ENCODE results near the gene RNF182.
"Not testable (repeated sequence)": the region's sequence is repeated elsewhere in the genome, so short reads cannot be mapped to it uniquely, and the experiment has no call there.

Gene RNF182

GRCh38 chr6:13924949-13925881 lies at the start of gene RNF182:
Gene RNF182 (plus strand): TSS chr6:13924952. CDS start chr6:13977120, 52,168 bp downstream.
- DNase-seq (ENCODE audit: low read depth) = no peak

DNA sequence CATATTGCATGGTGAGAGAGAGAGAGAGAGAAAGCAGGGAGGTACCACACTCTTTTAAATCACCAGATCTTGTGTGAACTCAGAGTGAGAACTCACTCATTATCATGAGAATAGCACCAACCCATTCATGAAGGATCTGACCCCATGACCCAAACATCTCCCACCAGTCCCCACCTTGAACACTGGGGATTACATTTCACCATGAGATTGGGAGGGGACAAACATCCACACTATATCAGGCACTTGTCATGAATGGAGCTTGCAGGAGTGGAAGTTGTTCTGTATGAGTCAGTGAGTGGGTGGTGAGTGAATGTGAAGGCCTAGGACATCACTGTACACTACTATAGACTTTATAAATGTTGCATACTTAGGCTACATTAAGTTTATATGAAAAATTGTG lies 47.7 kb upstream of the RNF182 start:
- no peak for DNase-seq (ENCODE audit: low read depth)

GRCh38 chr6:13880061-13880663 lies 44.6 kb upstream of the RNF182 start:
- not testable (repeated sequence) for DNase-seq (ENCODE audit: low read depth)

DNA sequence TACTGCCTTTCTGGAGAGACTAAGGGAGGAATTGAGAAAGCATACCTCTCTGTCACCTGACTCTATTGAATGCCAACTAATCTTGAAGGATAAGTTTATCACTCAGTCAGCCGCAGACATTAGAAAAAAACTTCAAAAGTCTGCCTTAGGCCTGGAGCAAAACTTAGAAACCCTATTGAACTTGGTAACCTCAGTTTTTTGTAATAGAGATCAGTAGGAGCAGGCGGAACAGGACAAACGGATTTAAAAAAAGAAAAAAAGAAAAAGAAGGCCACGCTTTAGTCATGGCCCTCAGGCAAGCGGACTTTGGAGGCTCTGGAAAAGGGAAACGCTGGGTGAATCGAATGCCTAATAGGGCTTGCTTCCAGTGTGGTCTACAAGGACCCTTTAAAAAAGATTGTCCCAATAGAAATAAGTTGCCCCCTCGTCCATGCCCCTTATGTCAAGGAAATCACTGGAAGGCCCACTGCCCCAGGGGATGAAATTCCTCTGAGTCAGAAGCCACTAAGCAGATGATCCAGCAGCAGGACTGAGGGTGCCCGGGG lies 43.1 kb upstream of the RNF182 start:
- no peak for DNase-seq (ENCODE audit: low read depth)

- no peak for DNase-seq (ENCODE audit: low read depth)
These were observed 40.8 kb upstream of the RNF182 start for GRCh38 chr6:13883966-13884365.

DNA sequence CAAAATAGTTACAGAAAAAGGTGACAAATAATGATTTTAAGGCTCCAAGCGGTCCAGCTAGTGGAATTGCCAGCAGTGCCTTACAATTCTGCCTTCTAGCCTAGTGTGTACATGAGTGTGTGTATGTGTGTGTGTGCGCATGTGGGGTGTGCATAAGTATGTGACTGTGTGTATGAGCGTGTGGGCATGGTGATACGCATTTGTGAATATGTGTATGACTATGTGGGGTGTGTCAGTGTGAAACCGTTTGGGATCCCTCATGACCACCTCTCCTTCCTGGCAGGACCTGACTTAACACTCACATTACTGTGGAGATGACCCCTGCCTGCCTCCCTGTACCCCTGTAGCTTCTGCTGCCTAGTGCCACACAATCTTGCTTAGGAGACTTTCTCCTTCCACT lies 40.4 kb upstream of the RNF182 start:
- no peak for DNase-seq (ENCODE audit: low read depth)

DNA sequence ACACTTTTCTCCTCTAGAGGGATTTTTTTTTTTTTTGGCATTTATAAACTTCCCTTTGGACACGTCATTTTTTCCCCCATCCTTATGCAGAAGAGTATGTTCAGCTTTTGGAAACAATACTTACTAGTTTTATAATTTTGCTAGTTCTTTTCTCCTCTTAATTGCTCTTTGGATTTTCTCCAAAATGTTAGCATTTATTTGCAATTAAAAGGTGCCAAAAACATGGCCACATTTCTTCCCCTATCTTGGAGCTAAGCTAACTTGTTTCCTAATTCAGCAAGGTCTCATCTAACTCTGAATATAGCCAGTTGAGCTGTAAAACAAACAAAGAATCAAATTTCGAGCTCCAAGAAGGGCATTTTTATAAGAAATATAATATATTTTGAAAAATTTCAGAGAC lies 39.2 kb upstream of the RNF182 start:
- no peak for DNase-seq (ENCODE audit: low read depth)

DNA sequence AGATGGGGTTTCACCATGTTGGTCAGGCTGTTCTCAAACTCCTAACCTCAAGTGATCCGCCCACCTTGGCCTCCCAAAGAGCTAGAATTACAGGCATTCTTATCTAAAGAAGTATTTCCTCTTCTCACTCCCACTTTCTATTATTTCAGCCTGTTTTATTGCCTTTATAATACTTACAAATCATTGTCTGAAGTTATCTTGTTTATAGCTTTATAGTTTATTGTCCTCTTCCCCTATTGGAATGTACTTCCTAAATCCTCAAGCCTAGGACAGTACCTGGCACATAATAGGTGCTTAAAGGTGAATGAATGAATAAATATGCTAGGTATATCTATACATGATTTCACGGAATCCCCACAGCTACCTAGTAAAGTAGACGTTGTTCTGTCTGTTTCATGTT lies 37.8 kb upstream of the RNF182 start:
- no peak for DNase-seq (ENCODE audit: low read depth)

- DNase-seq (ENCODE audit: low read depth) = no peak
These were observed 32.6 kb upstream of the RNF182 start for GRCh38 chr6:13892017-13892645.

- no peak for DNase-seq (ENCODE audit: low read depth)
These were observed 21.8 kb upstream of the RNF182 start for GRCh38 chr6:13902922-13903321.

GRCh38 chr6:13903364-13903763 lies 21.4 kb upstream of the RNF182 start:
- no peak for DNase-seq (ENCODE audit: low read depth)

- no peak for DNase-seq (ENCODE audit: low read depth)
These were observed 17.8 kb upstream of the RNF182 start for GRCh38 chr6:13907001-13907350.

- no peak for DNase-seq (ENCODE audit: low read depth)
These were observed 17.0 kb upstream of the RNF182 start for GRCh38 chr6:13907614-13908215.

GRCh38 chr6:13908955-13909381 lies 15.8 kb upstream of the RNF182 start:
- DNase-seq (ENCODE audit: low read depth) = peak; percentile 72

- DNase-seq (ENCODE audit: low read depth) = no peak
These were observed 14.3 kb upstream of the RNF182 start for GRCh38 chr6:13910443-13910842.

DNA sequence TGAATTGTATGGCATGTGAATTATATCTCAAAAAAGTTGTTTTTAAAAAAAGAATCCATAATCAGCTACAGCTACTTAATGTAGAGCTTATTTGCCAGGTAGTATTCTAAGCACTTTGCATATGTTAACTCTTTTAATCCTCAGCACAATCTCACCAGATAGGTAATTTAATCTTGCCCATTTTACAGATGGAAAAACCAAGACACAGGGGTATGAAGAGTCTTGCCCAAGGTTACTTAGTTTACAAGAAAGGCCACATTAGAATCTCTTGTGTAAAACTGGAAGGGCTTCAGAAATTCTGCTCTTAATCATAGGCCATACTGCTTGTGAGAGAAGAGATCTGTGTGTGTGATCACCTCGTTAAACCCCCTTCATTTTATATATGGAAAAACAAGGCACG lies 13.4 kb upstream of the RNF182 start:
- no peak for DNase-seq (ENCODE audit: low read depth)

- no peak for DNase-seq (ENCODE audit: low read depth)
These were observed 11.3 kb upstream of the RNF182 start for GRCh38 chr6:13913226-13914001.

DNA sequence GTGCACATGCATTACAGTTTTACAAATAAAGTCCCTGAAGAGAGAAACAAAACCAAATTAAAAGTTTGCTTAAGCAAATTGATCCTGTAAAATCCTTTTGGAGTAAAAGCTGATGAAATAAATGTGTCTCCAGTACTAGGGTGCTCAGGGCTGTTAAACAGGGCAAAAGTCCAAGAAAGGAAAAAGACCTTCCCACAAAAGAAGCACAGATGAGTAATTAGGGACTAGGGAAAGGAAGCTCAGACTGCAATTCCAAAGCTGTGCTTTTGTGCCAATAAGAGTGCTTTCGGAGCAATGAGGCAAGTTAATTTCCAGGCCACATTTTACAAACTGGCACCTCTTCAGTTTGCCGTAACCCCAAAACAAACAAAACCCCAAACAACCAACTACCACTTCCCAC lies 10.4 kb upstream of the RNF182 start:
- DNase-seq (ENCODE audit: low read depth) = peak; percentile 25

- no peak for DNase-seq (ENCODE audit: low read depth)
These were observed 9.1 kb upstream of the RNF182 start for GRCh38 chr6:13915561-13916229.

DNA sequence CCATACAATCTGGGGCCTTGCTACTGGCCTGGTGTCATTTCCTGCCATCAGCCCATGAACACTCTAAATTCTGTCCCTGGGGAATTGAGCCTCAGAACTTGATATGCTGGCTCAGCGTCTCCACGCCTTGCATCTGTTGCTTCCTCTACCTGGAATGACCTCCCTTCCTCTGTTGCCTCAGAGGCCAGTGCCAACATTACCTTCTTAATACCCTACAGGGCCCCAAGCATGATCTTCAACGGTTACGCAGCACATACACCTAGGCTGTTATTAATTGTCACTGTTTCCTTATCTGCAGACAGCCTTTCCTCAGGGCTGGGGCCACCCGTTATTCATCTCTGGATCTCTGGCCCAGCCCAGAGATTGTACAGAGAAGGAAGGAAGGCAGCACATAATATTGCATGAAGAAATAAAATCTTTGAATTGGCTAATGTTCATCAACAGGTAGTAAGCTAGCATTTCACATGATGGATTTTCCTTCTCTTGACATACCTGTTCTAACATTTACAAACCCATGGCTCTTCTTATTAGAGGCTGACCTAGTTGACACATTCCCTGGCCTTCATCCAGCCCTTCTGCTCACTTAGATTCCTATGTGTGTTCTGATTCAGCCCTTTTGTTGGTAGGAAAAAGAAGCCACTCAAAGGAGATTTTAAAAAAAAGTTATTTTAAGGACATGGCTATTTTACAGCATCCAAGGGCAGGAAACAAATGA lies 8.4 kb upstream of the RNF182 start:
- peak; percentile 41 for DNase-seq (ENCODE audit: low read depth)

Measured in EH (cell line).